ENCODE data around the gene MARK1. TPM values are rescaled to one million over a fixed set of nuclear protein-coding genes. Genes with fewer than 3 reads are reported as not detected.

MARK1 gene
- total RNA-seq, 1 experiment from 2014 or later: 13.9 TPM

GRCh38 chr1:220579317-220579716 is 51.4 kb downstream of the MARK1 start:
- H3K4me3 Mint-ChIP-seq: no peak overlapping the region
- ATAC-seq: no peak

More at GRCh38 chr1:220579317-220579716, 51.4 kb downstream of the MARK1 start:
- H3K9me3 Mint-ChIP-seq: peaks cover 13% of the 10 kb centered on the region
- 0 out of 2 replicates have a peak, but pooled peaks cover 4% of the 10 kb centered on the region for H3K4me1 Mint-ChIP-seq
- peaks cover 12% of the 10 kb centered on the region for H3K36me3 Mint-ChIP-seq
- POLR2A ChIA-PET: no interaction called here
- H3K27ac Mint-ChIP-seq: no peak overlapping the region
- CTCF ChIA-PET: no interaction called here
- TF ChIP-seq ZNF396 (CRISPR knock-in tag; IDR thresholded peaks at IDR 0.05; ENCODE audit: borderline replicate concordance) (no peak), SMAD3 (CRISPR knock-in tag; IDR thresholded peaks at IDR 0.05; ENCODE audit: borderline replicate concordance) (no peak), ZNF281 (CRISPR knock-in tag; IDR thresholded peaks at IDR 0.05) (no peak), ATF2 (CRISPR knock-in tag; IDR thresholded peaks at IDR 0.05; ENCODE audit: borderline replicate concordance, low read depth) (no peak), ESRRA (CRISPR knock-in tag; IDR thresholded peaks at IDR 0.05; ENCODE audit: borderline replicate concordance) (no peak), NR2C2 (CRISPR knock-in tag; IDR thresholded peaks at IDR 0.05) (no peak), IRF2 (CRISPR knock-in tag; IDR thresholded peaks at IDR 0.05; ENCODE audit: borderline replicate concordance, low read depth) (no peak), TP53 (CRISPR knock-in tag; IDR thresholded peaks at IDR 0.05) (no peak), ZNF423 (CRISPR knock-in tag; IDR thresholded peaks at IDR 0.05) (no peak), OVOL2 (CRISPR knock-in tag; IDR thresholded peaks at IDR 0.05; ENCODE audit: borderline replicate concordance) (no peak), MYBL2 (CRISPR knock-in tag; IDR thresholded peaks at IDR 0.05) (no peak), FOXP1 (CRISPR knock-in tag; IDR thresholded peaks at IDR 0.05; ENCODE audit: borderline replicate concordance) (no peak), CTCF (IDR thresholded peaks at IDR 0.05) (no peak), ZNF317 (CRISPR knock-in tag; IDR thresholded peaks at IDR 0.05; ENCODE audit: borderline replicate concordance, low read depth) (no peak), TEAD4 (CRISPR knock-in tag; IDR thresholded peaks at IDR 0.05) (no peak)
- TF ChIP-seq, protein P1, sequence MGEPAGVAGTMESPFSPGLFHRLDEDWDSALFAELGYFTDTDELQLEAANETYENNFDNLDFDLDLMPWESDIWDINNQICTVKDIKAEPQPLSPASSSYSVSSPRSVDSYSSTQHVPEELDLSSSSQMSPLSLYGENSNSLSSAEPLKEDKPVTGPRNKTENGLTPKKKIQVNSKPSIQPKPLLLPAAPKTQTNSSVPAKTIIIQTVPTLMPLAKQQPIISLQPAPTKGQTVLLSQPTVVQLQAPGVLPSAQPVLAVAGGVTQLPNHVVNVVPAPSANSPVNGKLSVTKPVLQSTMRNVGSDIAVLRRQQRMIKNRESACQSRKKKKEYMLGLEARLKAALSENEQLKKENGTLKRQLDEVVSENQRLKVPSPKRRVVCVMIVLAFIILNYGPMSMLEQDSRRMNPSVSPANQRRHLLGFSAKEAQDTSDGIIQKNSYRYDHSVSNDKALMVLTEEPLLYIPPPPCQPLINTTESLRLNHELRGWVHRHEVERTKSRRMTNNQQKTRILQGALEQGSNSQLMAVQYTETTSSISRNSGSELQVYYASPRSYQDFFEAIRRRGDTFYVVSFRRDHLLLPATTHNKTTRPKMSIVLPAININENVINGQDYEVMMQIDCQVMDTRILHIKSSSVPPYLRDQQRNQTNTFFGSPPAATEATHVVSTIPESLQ (CRISPR knock-in tag; IDR thresholded peaks at IDR 0.05): no peak
- TF ChIP-seq, protein P2, sequence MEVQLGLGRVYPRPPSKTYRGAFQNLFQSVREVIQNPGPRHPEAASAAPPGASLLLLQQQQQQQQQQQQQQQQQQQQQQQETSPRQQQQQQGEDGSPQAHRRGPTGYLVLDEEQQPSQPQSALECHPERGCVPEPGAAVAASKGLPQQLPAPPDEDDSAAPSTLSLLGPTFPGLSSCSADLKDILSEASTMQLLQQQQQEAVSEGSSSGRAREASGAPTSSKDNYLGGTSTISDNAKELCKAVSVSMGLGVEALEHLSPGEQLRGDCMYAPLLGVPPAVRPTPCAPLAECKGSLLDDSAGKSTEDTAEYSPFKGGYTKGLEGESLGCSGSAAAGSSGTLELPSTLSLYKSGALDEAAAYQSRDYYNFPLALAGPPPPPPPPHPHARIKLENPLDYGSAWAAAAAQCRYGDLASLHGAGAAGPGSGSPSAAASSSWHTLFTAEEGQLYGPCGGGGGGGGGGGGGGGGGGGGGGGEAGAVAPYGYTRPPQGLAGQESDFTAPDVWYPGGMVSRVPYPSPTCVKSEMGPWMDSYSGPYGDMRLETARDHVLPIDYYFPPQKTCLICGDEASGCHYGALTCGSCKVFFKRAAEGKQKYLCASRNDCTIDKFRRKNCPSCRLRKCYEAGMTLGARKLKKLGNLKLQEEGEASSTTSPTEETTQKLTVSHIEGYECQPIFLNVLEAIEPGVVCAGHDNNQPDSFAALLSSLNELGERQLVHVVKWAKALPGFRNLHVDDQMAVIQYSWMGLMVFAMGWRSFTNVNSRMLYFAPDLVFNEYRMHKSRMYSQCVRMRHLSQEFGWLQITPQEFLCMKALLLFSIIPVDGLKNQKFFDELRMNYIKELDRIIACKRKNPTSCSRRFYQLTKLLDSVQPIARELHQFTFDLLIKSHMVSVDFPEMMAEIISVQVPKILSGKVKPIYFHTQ (CRISPR knock-in tag; IDR thresholded peaks at IDR 0.05): no peak
- TF ChIP-seq, protein P3, sequence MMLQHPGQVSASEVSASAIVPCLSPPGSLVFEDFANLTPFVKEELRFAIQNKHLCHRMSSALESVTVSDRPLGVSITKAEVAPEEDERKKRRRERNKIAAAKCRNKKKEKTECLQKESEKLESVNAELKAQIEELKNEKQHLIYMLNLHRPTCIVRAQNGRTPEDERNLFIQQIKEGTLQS (CRISPR knock-in tag; conservative IDR thresholded peaks at IDR 0.05): no peak
- TF ChIP-seq, protein P4, sequence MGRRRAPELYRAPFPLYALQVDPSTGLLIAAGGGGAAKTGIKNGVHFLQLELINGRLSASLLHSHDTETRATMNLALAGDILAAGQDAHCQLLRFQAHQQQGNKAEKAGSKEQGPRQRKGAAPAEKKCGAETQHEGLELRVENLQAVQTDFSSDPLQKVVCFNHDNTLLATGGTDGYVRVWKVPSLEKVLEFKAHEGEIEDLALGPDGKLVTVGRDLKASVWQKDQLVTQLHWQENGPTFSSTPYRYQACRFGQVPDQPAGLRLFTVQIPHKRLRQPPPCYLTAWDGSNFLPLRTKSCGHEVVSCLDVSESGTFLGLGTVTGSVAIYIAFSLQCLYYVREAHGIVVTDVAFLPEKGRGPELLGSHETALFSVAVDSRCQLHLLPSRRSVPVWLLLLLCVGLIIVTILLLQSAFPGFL (CRISPR knock-in tag; IDR thresholded peaks at IDR 0.05; ENCODE audit: borderline replicate concordance): no peak
- H3K27me3 Mint-ChIP-seq (ENCODE audit: low read depth): no peaks in the 10 kb centered on the region
- no peak for DNase-seq (ENCODE audit: low spot score)

Measured in WTC11 (cell line).